ENCODE results near the gene KCNA3. TPM values are rescaled to one million over a fixed set of nuclear protein-coding genes. Genes with fewer than 3 reads are reported as not detected.

The KCNA3 gene
- total RNA-seq, 1 experiment from 2014 or later = not detected

- intact Hi-C loops (cut with micrococcal nuclease) = no loop called here
- no peak overlapping the region for H2AFZ ChIP-seq (ENCODE audit: low read length)
- TF ChIP-seq EZH2 (IDR thresholded peaks at IDR 0.05; ENCODE audit: low read length, unreplicated experiment) (no peak), CTCF (conservative IDR thresholded peaks at IDR 0.05; ENCODE audit: low read depth, low read length) (no peak), EZH2phosphoT487 (IDR thresholded peaks at IDR 0.05; ENCODE audit: borderline replicate concordance, low read length) (no peak)
Observed at GRCh38 chr1:110700767-110701166, 26.0 kb upstream of the KCNA3 start.

GRCh38 chr1:110697606-110698005 lies 22.9 kb upstream of the KCNA3 start:
- BruUV-seq (replicated peaks) = no TSS peak
- no peaks in the 10 kb centered on the region for H3K9me3 ChIP-seq (ENCODE audit: low read length)
- DNase-seq (no peak), ATAC-seq (no peak)
- no peak overlapping the region for H3K4me3 ChIP-seq (ENCODE audit: low read length)
- no peaks in the 10 kb centered on the region for H3K79me2 ChIP-seq (ENCODE audit: low read length)
- H3K36me3 ChIP-seq (ENCODE audit: low read depth, low read length) = no peaks in the 10 kb centered on the region
- no peak for TF ChIP-seq CTCF (conservative IDR thresholded peaks at IDR 0.05; ENCODE audit: low read depth, low read length)
- TF ChIP-seq EZH2phosphoT487 (IDR thresholded peaks at IDR 0.05; ENCODE audit: borderline replicate concordance, low read length) = no peak
- TF ChIP-seq EZH2 (IDR thresholded peaks at IDR 0.05; ENCODE audit: low read length, unreplicated experiment) = no peak
- H3F3A ChIP-seq (ENCODE audit: low read length, unreplicated experiment) = no peaks in the 10 kb centered on the region
- intact Hi-C loops (cut with micrococcal nuclease) = no loop called here
- no peaks in the 10 kb centered on the region for H3K4me1 ChIP-seq (ENCODE audit: insufficient read depth, low read length)
- CTCF ChIA-PET = no interaction called here
- POLR2A ChIA-PET (ENCODE audit: unreplicated experiment) = no interaction called here
- H3K9ac ChIP-seq (ENCODE audit: low read length) = no peak overlapping the region
- peaks cover 35% of the 10 kb centered on the region for H3K27me3 ChIP-seq (ENCODE audit: low read length)
- no peaks in the 10 kb centered on the region for H4K20me1 ChIP-seq (ENCODE audit: low read length)
- H2AFZ ChIP-seq (ENCODE audit: low read length) = no peak overlapping the region
- no peaks in the 10 kb centered on the region for H3K9me2 ChIP-seq (replicated peaks; ENCODE audit: low read length)
- H3K4me2 ChIP-seq (ENCODE audit: low read length) = no peak overlapping the region
- H3K27ac ChIP-seq (ENCODE audit: low read length) = no peak overlapping the region

More at GRCh38 chr1:110700767-110701166, 26.0 kb upstream of the KCNA3 start:
- ChIA-PET CTCF (no interaction called here), POLR2A (ENCODE audit: unreplicated experiment) (no interaction called here)
- no peaks in the 10 kb centered on the region for H3K4me1 ChIP-seq (ENCODE audit: insufficient read depth, low read length)
- ATAC-seq = no peak
- DNase-seq = no peak
- H4K20me1 ChIP-seq (ENCODE audit: low read length) = no peaks in the 10 kb centered on the region
- no peak overlapping the region for H3K27ac ChIP-seq (ENCODE audit: low read length)
- no peak overlapping the region for H3K4me3 ChIP-seq (ENCODE audit: low read length)
- no peaks in the 10 kb centered on the region for H3K9me3 ChIP-seq (ENCODE audit: low read length)
- H3K9me2 ChIP-seq (replicated peaks; ENCODE audit: low read length) = no peaks in the 10 kb centered on the region
- H3K36me3 ChIP-seq (ENCODE audit: low read depth, low read length) = no peaks in the 10 kb centered on the region
- no peaks in the 10 kb centered on the region for H3F3A ChIP-seq (ENCODE audit: low read length, unreplicated experiment)
- peaks cover 13% of the 10 kb centered on the region for H3K27me3 ChIP-seq (ENCODE audit: low read length)
- no peak overlapping the region for H3K4me2 ChIP-seq (ENCODE audit: low read length)
- H3K9ac ChIP-seq (ENCODE audit: low read length) = no peak overlapping the region
- no TSS peak for BruUV-seq (replicated peaks)
- no peaks in the 10 kb centered on the region for H3K79me2 ChIP-seq (ENCODE audit: low read length)

GRCh38 chr1:110696818-110697217 lies 22.1 kb upstream of the KCNA3 start:
- Histone ChIP-seq H3K9ac (ENCODE audit: low read length) (no peak overlapping the region), H3K79me2 (ENCODE audit: low read length) (no peaks in the 10 kb centered on the region), H3F3A (ENCODE audit: low read length, unreplicated experiment) (no peaks in the 10 kb centered on the region), H3K9me3 (ENCODE audit: low read length) (no peaks in the 10 kb centered on the region), H3K4me1 (ENCODE audit: insufficient read depth, low read length) (no peaks in the 10 kb centered on the region), H3K27ac (ENCODE audit: low read length) (no peak overlapping the region), H3K4me2 (ENCODE audit: low read length) (no peak overlapping the region), H2AFZ (ENCODE audit: low read length) (no peak overlapping the region), H3K9me2 (replicated peaks; ENCODE audit: low read length) (no peaks in the 10 kb centered on the region), H4K20me1 (ENCODE audit: low read length) (no peaks in the 10 kb centered on the region), H3K36me3 (ENCODE audit: low read depth, low read length) (no peaks in the 10 kb centered on the region), H3K27me3 (ENCODE audit: low read length) (peaks cover 43% of the 10 kb centered on the region), H3K4me3 (ENCODE audit: low read length) (no peak overlapping the region)
- BruUV-seq (replicated peaks) = no TSS peak
- TF ChIP-seq EZH2phosphoT487 (IDR thresholded peaks at IDR 0.05; ENCODE audit: borderline replicate concordance, low read length) (no peak), EZH2 (IDR thresholded peaks at IDR 0.05; ENCODE audit: low read length, unreplicated experiment) (no peak), CTCF (conservative IDR thresholded peaks at IDR 0.05; ENCODE audit: low read depth, low read length) (no peak)
- ChIA-PET POLR2A (ENCODE audit: unreplicated experiment) (no interaction called here), CTCF (no interaction called here)
- ATAC-seq (no peak), DNase-seq (no peak)
- intact Hi-C loops (cut with micrococcal nuclease) = no loop called here

All from PC-3 (cell line).